ENCODE data around the gene B9D1. TPM values are rescaled to one million over a fixed set of nuclear protein-coding genes. Genes with fewer than 3 reads are reported as not detected.

B9D1 gene
- total RNA-seq, 1 experiment from 2014 or later: 20.0 TPM

GRCh38 chr17:19372866-19373504, 10.5 kb upstream of the B9D1 start:
- DNase-seq (ENCODE audit: low read depth, low spot score) (no peak), ATAC-seq (no peak)
- Histone ChIP-seq H3K9me3 (ENCODE audit: control insufficient read depth in 1 of 2, insufficient read depth in 1 of 2, low read depth in 1 of 2, low read length in 2 of 2) (no peaks in the 10 kb centered on the region), H3K4me1 (ENCODE audit: control insufficient read depth in 1 of 2, insufficient read depth in 2 of 2, low read length in 2 of 2) (peaks cover 7 to 31% of the 10 kb centered on the region in 2 experiments; a peak in 3 of 4 replicates), H3K27ac (ENCODE audit: low read depth, low read length) (no peak overlapping the region), H3K9ac (ENCODE audit: low read length) (no peak overlapping the region), H4K20me1 (ENCODE audit: insufficient read depth) (no peaks in the 10 kb centered on the region), H3K36me3 (ENCODE audit: control insufficient read depth in 1 of 2, insufficient read depth in 2 of 2, low read length in 2 of 2) (no peaks in the 10 kb centered on the region), H3K79me2 (ENCODE audit: insufficient read depth, low read length) (peaks cover 7% of the 10 kb centered on the region), H3K9me2 (ENCODE audit: insufficient read depth) (no peaks in the 10 kb centered on the region), H3K4me2 (ENCODE audit: low read length) (no peak overlapping the region), H3K4me3 (replicated peaks in 1 of 2; ENCODE audit: low read depth in 1 of 2, low read length in 2 of 2) (no peak overlapping the region), H3K27me3 (ENCODE audit: insufficient read depth, low read length) (no peaks in the 10 kb centered on the region), H2AFZ (ENCODE audit: low read depth, low read length, poor library complexity, severe bottlenecking) (no peak overlapping the region)
- TF ChIP-seq ZNF274 (IDR thresholded peaks at IDR 0.05; ENCODE audit: low read depth, low read length) (no peak), YY1 (IDR thresholded peaks at IDR 0.05; ENCODE audit: extremely low read depth, insufficient replicate concordance, low read depth, low read length) (no peak), RAD21 (IDR thresholded peaks at IDR 0.05; ENCODE audit: low read depth) (no peak), POLR2AphosphoS5 (IDR thresholded peaks at IDR 0.05; ENCODE audit: low read depth, low read length) (no peak), CBX3 (IDR thresholded peaks at IDR 0.05; ENCODE audit: low read depth) (no peak), SRF (IDR thresholded peaks at IDR 0.05; ENCODE audit: low read depth) (no peak), SP1 (IDR thresholded peaks at IDR 0.05; ENCODE audit: low read depth) (no peak), EZH2 (IDR thresholded peaks at IDR 0.05) (no peak), ZFX (IDR thresholded peaks at IDR 0.05) (no peak), SIN3A (IDR thresholded peaks at IDR 0.05; ENCODE audit: low read depth) (no peak), EGR1 (IDR thresholded peaks at IDR 0.05; ENCODE audit: low read depth) (no peak)
- TF ChIP-seq, protein P1, sequence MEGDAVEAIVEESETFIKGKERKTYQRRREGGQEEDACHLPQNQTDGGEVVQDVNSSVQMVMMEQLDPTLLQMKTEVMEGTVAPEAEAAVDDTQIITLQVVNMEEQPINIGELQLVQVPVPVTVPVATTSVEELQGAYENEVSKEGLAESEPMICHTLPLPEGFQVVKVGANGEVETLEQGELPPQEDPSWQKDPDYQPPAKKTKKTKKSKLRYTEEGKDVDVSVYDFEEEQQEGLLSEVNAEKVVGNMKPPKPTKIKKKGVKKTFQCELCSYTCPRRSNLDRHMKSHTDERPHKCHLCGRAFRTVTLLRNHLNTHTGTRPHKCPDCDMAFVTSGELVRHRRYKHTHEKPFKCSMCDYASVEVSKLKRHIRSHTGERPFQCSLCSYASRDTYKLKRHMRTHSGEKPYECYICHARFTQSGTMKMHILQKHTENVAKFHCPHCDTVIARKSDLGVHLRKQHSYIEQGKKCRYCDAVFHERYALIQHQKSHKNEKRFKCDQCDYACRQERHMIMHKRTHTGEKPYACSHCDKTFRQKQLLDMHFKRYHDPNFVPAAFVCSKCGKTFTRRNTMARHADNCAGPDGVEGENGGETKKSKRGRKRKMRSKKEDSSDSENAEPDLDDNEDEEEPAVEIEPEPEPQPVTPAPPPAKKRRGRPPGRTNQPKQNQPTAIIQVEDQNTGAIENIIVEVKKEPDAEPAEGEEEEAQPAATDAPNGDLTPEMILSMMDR (IDR thresholded peaks at IDR 0.05 in 2 of 3, conservative IDR thresholded peaks at IDR 0.05 in 1 of 3; ENCODE audit: borderline replicate concordance in 1 of 3, insufficient read depth in 1 of 3, low read depth in 2 of 3, low read length in 2 of 3): no peak
- TF ChIP-seq, protein P2, sequence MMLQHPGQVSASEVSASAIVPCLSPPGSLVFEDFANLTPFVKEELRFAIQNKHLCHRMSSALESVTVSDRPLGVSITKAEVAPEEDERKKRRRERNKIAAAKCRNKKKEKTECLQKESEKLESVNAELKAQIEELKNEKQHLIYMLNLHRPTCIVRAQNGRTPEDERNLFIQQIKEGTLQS (IDR thresholded peaks at IDR 0.05): no peak
- TF ChIP-seq, protein P3, sequence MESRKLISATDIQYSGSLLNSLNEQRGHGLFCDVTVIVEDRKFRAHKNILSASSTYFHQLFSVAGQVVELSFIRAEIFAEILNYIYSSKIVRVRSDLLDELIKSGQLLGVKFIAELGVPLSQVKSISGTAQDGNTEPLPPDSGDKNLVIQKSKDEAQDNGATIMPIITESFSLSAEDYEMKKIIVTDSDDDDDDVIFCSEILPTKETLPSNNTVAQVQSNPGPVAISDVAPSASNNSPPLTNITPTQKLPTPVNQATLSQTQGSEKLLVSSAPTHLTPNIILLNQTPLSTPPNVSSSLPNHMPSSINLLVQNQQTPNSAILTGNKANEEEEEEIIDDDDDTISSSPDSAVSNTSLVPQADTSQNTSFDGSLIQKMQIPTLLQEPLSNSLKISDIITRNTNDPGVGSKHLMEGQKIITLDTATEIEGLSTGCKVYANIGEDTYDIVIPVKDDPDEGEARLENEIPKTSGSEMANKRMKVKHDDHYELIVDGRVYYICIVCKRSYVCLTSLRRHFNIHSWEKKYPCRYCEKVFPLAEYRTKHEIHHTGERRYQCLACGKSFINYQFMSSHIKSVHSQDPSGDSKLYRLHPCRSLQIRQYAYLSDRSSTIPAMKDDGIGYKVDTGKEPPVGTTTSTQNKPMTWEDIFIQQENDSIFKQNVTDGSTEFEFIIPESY (IDR thresholded peaks at IDR 0.05; ENCODE audit: extremely low read depth, insufficient replicate concordance, low read length): no peak
- TF ChIP-seq, protein P4, sequence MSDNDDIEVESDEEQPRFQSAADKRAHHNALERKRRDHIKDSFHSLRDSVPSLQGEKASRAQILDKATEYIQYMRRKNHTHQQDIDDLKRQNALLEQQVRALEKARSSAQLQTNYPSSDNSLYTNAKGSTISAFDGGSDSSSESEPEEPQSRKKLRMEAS (IDR thresholded peaks at IDR 0.05): no peak
- BruUV-seq (replicated peaks): no TSS peak
- ChIA-PET CTCF (interaction anchor here (1.1 kb wide), 2 partner anchors 10 kb away, joined by 3 to 4 read pairs; partner anchors contain the start of gene B9D1), POLR2A (no interaction called here), RAD21 (ENCODE audit: low non-redundant PET in 1 of 2, low total read pairs in 2 of 2, uncharacterized antibody in 2 of 2, unreplicated experiment in 2 of 2) (no interaction called here)
- intact Hi-C loops (cut with micrococcal nuclease): no loop called here

All from HCT116 (cell line).